IMR-90 (cell line): Measurements from ENCODE around the gene LRRC8C. TPM values are rescaled to one million over a fixed set of nuclear protein-coding genes. Genes with fewer than 3 reads are reported as not detected.

Source experiments
- ATAC-seq: fragments of 200-7000 bp; cut with Tn5 transposase; 2 replicates; pipeline ENCODE4 v1.9.1; 2020; ENCODE audit warnings: low read depth, mild to moderate bottlenecking, moderate library complexity
- BruUV-seq: library from RNA; stranded (reverse); fragments of 400-500 nt; replicated peaks from 2 replicates; lab custom pipeline; 2021; lab: Mats Ljungman, UMichigan
- CTCF ChIA-PET: fragments of 300-600 bp; formaldehyde crosslinking; extraction: SDS; loops from one replicate; lab custom pipeline; 2021; ENCODE audit warnings: antibody characterized with exemption; lab: Yijun Ruan, JAX
- POLR2A ChIA-PET: fragments of 300-600 bp; sonication (Branson Sonifier 250); formaldehyde crosslinking; loops from one replicate; lab custom pipeline; 2022; ENCODE audit warnings: antibody characterized with exemption; ENCODE audit not compliant: unreplicated experiment; lab: Charles Lee
- DNase-seq: peaks from one replicate; pipeline ENCODE4 v3.0.0; 2013
- H2AFZ ChIP-seq: replicated peaks from 2 replicates; pipeline ENCODE3; 2013; ENCODE audit warnings: low read length, mild to moderate bottlenecking; ENCODE audit not compliant: poor library complexity
- H2AK5ac ChIP-seq: 2 replicates; pipeline ENCODE4 v1.6.1; 2013; ENCODE audit warnings: low read depth, low read length, inconsistent platforms
- H2AK9ac ChIP-seq: replicated peaks from 2 replicates; pipeline ENCODE3; 2013; ENCODE audit warnings: mild to moderate bottlenecking, low read depth, low read length, moderate library complexity; ENCODE audit not compliant: poor library complexity
- H2BK120ac ChIP-seq: 2 replicates; pipeline ENCODE4 v1.6.1; 2013; ENCODE audit warnings: low read depth, low read length, inconsistent platforms
- H2BK15ac ChIP-seq: 3 replicates; pipeline ENCODE4 v1.6.1; 2013; ENCODE audit warnings: low read depth, low read length, inconsistent platforms
- H2BK20ac ChIP-seq: 2 replicates; pipeline ENCODE4 v1.6.1; 2013; ENCODE audit warnings: low read depth, mild to moderate bottlenecking, inconsistent platforms, low read length, moderate library complexity
- H2BK5ac ChIP-seq: 2 replicates; pipeline ENCODE4 v1.6.1; 2013; ENCODE audit warnings: mild to moderate bottlenecking, low read depth, low read length, inconsistent platforms; ENCODE audit not compliant: poor library complexity, severe bottlenecking
- H3K14ac ChIP-seq: replicated peaks from 2 replicates; pipeline ENCODE4 v1.6.1; 2013; ENCODE audit warnings: low read depth, low read length, inconsistent platforms
- H3K18ac ChIP-seq: 2 replicates; pipeline ENCODE4 v1.6.1; 2013; ENCODE audit warnings: low read depth, low read length, control low read depth
- H3K23ac ChIP-seq: 2 replicates; pipeline ENCODE4 v1.6.1; 2013; ENCODE audit warnings: low read depth, low read length, inconsistent platforms
- H3K27ac ChIP-seq: 2 replicates; pipeline ENCODE4 v1.5.1; 2013; ENCODE audit warnings: mild to moderate bottlenecking, control low read depth, low read length; ENCODE audit not compliant: insufficient read depth
- H3K27me3 ChIP-seq: 2 replicates; pipeline ENCODE4 v1.6.1; 2013; ENCODE audit warnings: low read length; ENCODE audit not compliant: control insufficient read depth, insufficient read depth
- H3K36me3 ChIP-seq: 2 replicates; pipeline ENCODE4 v1.6.1; 2013; ENCODE audit warnings: low read length, mixed read lengths; ENCODE audit not compliant: control insufficient read depth, insufficient read depth
- H3K4ac ChIP-seq: 2 replicates; pipeline ENCODE4 v1.6.1; 2013; ENCODE audit warnings: low read depth, low read length, inconsistent platforms
- H3K4me1 ChIP-seq: 2 replicates; pipeline ENCODE4 v1.6.1; 2013; ENCODE audit warnings: low read length, mixed read lengths; ENCODE audit not compliant: control insufficient read depth, insufficient read depth
- H3K4me2 ChIP-seq: 2 replicates; pipeline ENCODE4 v1.6.1; 2013; ENCODE audit warnings: low read depth, mild to moderate bottlenecking, control low read depth, low read length, moderate library complexity
- H3K4me3 ChIP-seq: 2 replicates; pipeline ENCODE4 v1.5.1; 2013; ENCODE audit warnings: low read depth, mild to moderate bottlenecking, control low read depth, low read length, moderate library complexity; ENCODE audit not compliant: insufficient read depth
- H3K56ac ChIP-seq: 2 replicates; pipeline ENCODE4 v1.6.1; 2013; ENCODE audit warnings: low read length, inconsistent platforms; ENCODE audit not compliant: insufficient read depth; ENCODE audit errors: extremely low read depth
- H3K79me1 ChIP-seq, 2 experiments: 2 replicates each; pipeline ENCODE4 v1.6.1; 2013; ENCODE audit warnings: low read length in 2 of 2, inconsistent platforms in 1 of 2, low read depth in 1 of 2
- H3K9ac ChIP-seq: 2 replicates; pipeline ENCODE4 v1.6.1; 2013; ENCODE audit warnings: low read depth, low read length, control low read depth
- H3K9me1 ChIP-seq: 2 replicates; pipeline ENCODE4 v1.6.1; 2013; ENCODE audit warnings: low read length, inconsistent platforms; ENCODE audit not compliant: insufficient read depth
- H3K9me3 ChIP-seq: 2 replicates; pipeline ENCODE4 v1.6.1; 2013; ENCODE audit warnings: low read length; ENCODE audit not compliant: control insufficient read depth, insufficient read depth
- H4K20me1 ChIP-seq: 2 replicates; pipeline ENCODE4 v1.6.1; 2013; ENCODE audit warnings: low read length, inconsistent platforms; ENCODE audit not compliant: insufficient read depth
- H4K5ac ChIP-seq: 2 replicates; pipeline ENCODE4 v1.6.1; 2013; ENCODE audit warnings: mild to moderate bottlenecking, low read depth, low read length, control low read depth
- H4K8ac ChIP-seq, 2 experiments: 2 replicates each; pipeline ENCODE4 v1.6.1; 2013; ENCODE audit warnings: low read depth in 2 of 2, low read length in 2 of 2, control low read depth in 1 of 2, inconsistent platforms in 1 of 2
- H4K91ac ChIP-seq: 2 replicates; pipeline ENCODE4 v1.6.1; 2013; ENCODE audit warnings: low read depth, low read length, inconsistent platforms; ENCODE audit not compliant: insufficient read depth
- FOS ChIP-seq: fragments of 150-350 bp; IDR thresholded peaks from 2 replicates; pipeline ENCODE4 v1.6.1; 2016; ENCODE audit warnings: low read depth, low read length
- MAZ ChIP-seq: IDR thresholded peaks from 2 replicates; pipeline ENCODE4 v1.6.1; 2012; ENCODE audit warnings: low read depth, mild to moderate bottlenecking, low read length, improper control_type of control experiment, moderate library complexity, borderline replicate concordance
- POLR2A ChIP-seq: IDR thresholded peaks from 2 replicates; pipeline ENCODE4 v1.6.1; 2012; ENCODE audit warnings: mild to moderate bottlenecking, low read depth, low read length
- dilution Hi-C: fragments of 300-500 bp; cut with HindIII; formaldehyde crosslinking; loops from one replicate; pipeline ENCODE4 v1.14.3; 2018; ENCODE audit warnings: low sequenced_read_pairs; ENCODE audit not compliant: unreplicated experiment
- in situ Hi-C: fragments of 300-500 bp; cut with MboI; formaldehyde crosslinking; loops from 3 replicates; pipeline ENCODE4 v1.14.3; 2019; ENCODE audit warnings: low sequenced_read_pairs, inconsistent platforms, mixed read lengths
- intact Hi-C: fragments of 100-400 bp; cut with micrococcal nuclease; formaldehyde crosslinking; loops from 2 replicates; pipeline ENCODE4 v1.10.0; 2022
- polyA plus RNA-seq, 3 experiments: library from polyadenylated mRNA; depleted of rRNA; stranded (reverse); fragments of >200 nt; gene quantifications; 2 replicates each; pipeline ENCODE4 v1.2.3, GENCODE V29; 2012; ENCODE audit warnings: low replicate concordance in 1 of 3
- total RNA-seq: library from RNA; depleted of rRNA; stranded (reverse); fragments of >200 nt; gene quantifications from 2 replicates; pipeline ENCODE4 v1.2.3, GENCODE V29; 2012

The LRRC8C gene
- total and polyA plus RNA-seq, 2 of the 4 experiments (the other 2 are of a cell fraction), result 6.5 to 12.9 TPM

- Histone ChIP-seq H3K27ac (no peak overlapping the region), H3K4ac (no peak overlapping the region), H4K8ac (no peak overlapping the region), H3K14ac (no peak overlapping the region), H2BK15ac (no peak overlapping the region), H3K36me3 (no peaks in the 10 kb centered on the region), H3K9ac (no peak overlapping the region), H3K18ac (no peak overlapping the region), H3K4me3 (no peak overlapping the region), H3K9me3 (no peaks in the 10 kb centered on the region), H3K79me1 (peaks cover 0 to 7% of the 10 kb centered on the region in 2 experiments; a peak in 1 of 4 replicates), H3K9me1 (no peaks in the 10 kb centered on the region; the same call in 1 of the 2 replicates), H4K91ac (no peak overlapping the region), H3K4me1 (peaks cover 3% of the 10 kb centered on the region; the same call in 1 of the 2 replicates), H4K20me1 (no peaks in the 10 kb centered on the region), H2BK120ac (no peak overlapping the region), H3K23ac (no peak overlapping the region), H3K27me3 (no peaks in the 10 kb centered on the region), H2AK5ac (no peak overlapping the region), H2AFZ (no peak overlapping the region), H3K4me2 (no peak overlapping the region), H2BK20ac (no peak overlapping the region), H4K5ac (no peak overlapping the region), H2AK9ac (no peak overlapping the region), H2BK5ac (no peak overlapping the region), H3K56ac (no peak overlapping the region)
- intact Hi-C loops, result no loop called here
- in situ Hi-C loops, result no loop called here
- TF ChIP-seq MAZ (no peak), FOS (no peak), POLR2A (no peak)
- ATAC-seq (no peak), DNase-seq (no peak)
- no TSS peak for BruUV-seq
- ChIA-PET CTCF (interaction anchor here (1.7 to 1.8 kb wide), 2 partner anchors 24 to 136 kb away, joined by 3 to 9 read pairs; no protein-coding TSS in a partner anchor), POLR2A (no interaction called here)
- dilution Hi-C loops, result no loop called here
These were observed 5.3 kb upstream of the LRRC8C start for GRCh38 chr1:89627596-89627962.
